B cell (primary cell): ENCODE results near the gene MYO1H. TPM values are rescaled to one million over a fixed set of nuclear protein-coding genes. Genes with fewer than 3 reads are reported as not detected.

ENCODE experiments used
- ATAC-seq: fragments of 200-7000 bp; cut with Tn5 transposase; one replicate; pipeline ENCODE4 v1.10.0; 2021; ENCODE audit warnings: low read depth, mild to moderate bottlenecking, moderate number of reproducible peaks, moderate library complexity
- CTCF ChIA-PET: fragments of 350-600 bp; sonication (Branson Sonifier 250); formaldehyde crosslinking; loops from one replicate; lab custom pipeline; 2021; ENCODE audit warnings: antibody characterized with exemption, inconsistent platforms; lab: Charles Lee
- POLR2A ChIA-PET: fragments of 350-600 bp; sonication (Branson Sonifier 250); formaldehyde crosslinking; loops from one replicate; lab custom pipeline; 2021; ENCODE audit warnings: antibody characterized with exemption; lab: Charles Lee
- DNase-seq: peaks from one replicate; pipeline ENCODE4 v3.0.0; 2013
- H2AFZ ChIP-seq: 2 replicates; pipeline ENCODE4 v1.6.1; 2012; ENCODE audit warnings: mild to moderate bottlenecking, low read depth, low read length; ENCODE audit not compliant: insufficient read depth, poor library complexity, severe bottlenecking
- H3K27ac ChIP-seq, 2 donors: 1 replicate in 1 of 2; 2 replicates in 1 of 2; pipeline ENCODE4 v1.5.1; 2012 to 2013; ENCODE audit warnings: low read length in 2 of 2, mild to moderate bottlenecking in 2 of 2, moderate library complexity in 1 of 2
- H3K27me3 ChIP-seq, 4 experiments: fragments of 200-600 bp in 1 of 4; sonication (generic) in 1 of 4; replicated peaks in 1 of 4; 1 replicate in 2 of 4; 2 replicates in 2 of 4; pipeline versions ENCODE4 v1.6.1 to v1.7.0; 2013 to 2016; ENCODE audit warnings: low read length in 3 of 4, mild to moderate bottlenecking in 2 of 4, mixed read lengths in 1 of 4, moderate library complexity in 1 of 4; ENCODE audit not compliant: insufficient read depth in 4 of 4, control insufficient read depth in 3 of 4; ENCODE audit errors: control extremely low read depth in 1 of 4
- H3K36me3 ChIP-seq, 2 experiments: replicated peaks in 1 of 2; 1 replicate in 1 of 2; 2 replicates in 1 of 2; pipeline versions ENCODE4 v1.6.1 to v1.7.1; 2013; ENCODE audit warnings: low read length in 1 of 2; ENCODE audit not compliant: insufficient read depth in 2 of 2, control insufficient read depth in 1 of 2; ENCODE audit errors: control extremely low read depth in 1 of 2, extremely low read depth in 1 of 2
- H3K4me1 ChIP-seq, 2 donors: fragments of 200-600 bp in 1 of 2; sonication (generic) in 1 of 2; 1 replicate in 1 of 2; 2 replicates in 1 of 2; pipeline versions ENCODE4 v1.5.1 to v1.6.1; 2013 to 2017; ENCODE audit warnings: low read length in 2 of 2; ENCODE audit not compliant: control insufficient read depth in 2 of 2, insufficient read depth in 2 of 2
- H3K4me2 ChIP-seq: replicated peaks from 2 replicates; pipeline ENCODE3; 2012; ENCODE audit warnings: mild to moderate bottlenecking, low read depth, low read length; ENCODE audit not compliant: poor library complexity, severe bottlenecking
- H3K4me3 ChIP-seq, 5 experiments: fragments of 200-600 bp in 1 of 5; sonication (generic) in 1 of 5; 1 replicate in 3 of 5; 2 replicates in 2 of 5; pipeline versions ENCODE4 v1.5.1 to v1.7.0; 2011 to 2016; ENCODE audit warnings: low read length in 4 of 5, mild to moderate bottlenecking in 4 of 5, low read depth in 2 of 5, control low read depth in 1 of 5, moderate library complexity in 1 of 5; ENCODE audit not compliant: insufficient read depth in 1 of 5; ENCODE audit errors: control extremely low read depth in 1 of 5, extremely low read depth in 1 of 5
- H3K79me2 ChIP-seq: fragments of 200-600 bp; sonication (generic); one replicate; pipeline ENCODE4 v1.6.0; 2016; ENCODE audit warnings: low read length; ENCODE audit not compliant: control insufficient read depth, insufficient read depth
- H3K9ac ChIP-seq: fragments of 200-600 bp; sonication (generic); 2 replicates; pipeline ENCODE4 v1.6.1; 2017; ENCODE audit warnings: mild to moderate bottlenecking, low read length, moderate library complexity
- H3K9me3 ChIP-seq, 3 donors: one replicate each; pipeline versions ENCODE4 v1.6.1 to v1.7.1; 2013; ENCODE audit warnings: low read length in 2 of 3; ENCODE audit not compliant: control insufficient read depth in 2 of 3, insufficient read depth in 1 of 3; ENCODE audit errors: control extremely low read depth in 1 of 3
- H4K20me1 ChIP-seq: 2 replicates; pipeline ENCODE4 v1.6.0; 2012; ENCODE audit warnings: mild to moderate bottlenecking, low read length; ENCODE audit not compliant: insufficient read depth, control insufficient read depth, poor library complexity, severe bottlenecking
- H3K27ac Mint-ChIP-seq: one replicate; pipeline ENCODE4 v1.8.0; 2021; ENCODE audit warnings: mixed read lengths
- H3K27me3 Mint-ChIP-seq: one replicate; pipeline ENCODE4 v1.8.0; 2021; ENCODE audit warnings: mixed read lengths
- H3K4me1 Mint-ChIP-seq: one replicate; pipeline ENCODE4 v1.8.0; 2021; ENCODE audit warnings: mixed read lengths
- H3K4me3 Mint-ChIP-seq: one replicate; pipeline ENCODE4 v1.8.0; 2021; ENCODE audit warnings: mixed read lengths
- H3K9me3 Mint-ChIP-seq: one replicate; pipeline ENCODE4 v1.8.0; 2022; ENCODE audit warnings: mixed read lengths; ENCODE audit not compliant: insufficient read depth
- EZH2 ChIP-seq: IDR thresholded peaks from 2 replicates; pipeline ENCODE4 v1.6.1; 2012; ENCODE audit warnings: borderline replicate concordance, low read depth, mild to moderate bottlenecking, moderate library complexity, low read length; ENCODE audit not compliant: insufficient read depth, poor library complexity, severe bottlenecking
- WGBS: methylation state at CpG from one replicate; pipeline ENCODE4 v1.1.5; 2013; ENCODE audit warnings: missing lambda C conversion rate; ENCODE audit not compliant: insufficient coverage; 5-methylcytosine and 5-hydroxymethylcytosine counted together
- intact Hi-C: fragments of 100-400 bp; cut with micrococcal nuclease; formaldehyde crosslinking; loops from one replicate; pipeline ENCODE4 v1.10.0; 2022
- polyA plus RNA-seq: library from polyadenylated mRNA; depleted of rRNA; stranded (reverse); fragments of >200 nt; gene quantifications from 2 replicates; pipeline ENCODE4 v1.2.3, GENCODE V29; 2012
- total RNA-seq, 2 donors: library from RNA; stranded (reverse); fragments of 120-200 nt in 1 of 2; gene quantifications; 1 replicate in 1 of 2; 2 replicates in 1 of 2; pipeline versions ENCODE4 v1.2.3 to v1.2.4, GENCODE V29; 2013 to 2022
- TF ChIP-seq, protein P1 (sequence below): fragments of 200-600 bp; IDR thresholded peaks from one replicate; pipeline ENCODE4 v1.8.0; 2022; ENCODE audit warnings: antibody characterized with exemption, mild to moderate bottlenecking

MYO1H gene
- total and polyA plus RNA-seq, 2 donors (not counting 1 experiment from before 2014, with no cell fraction given), result not detected

DNA sequence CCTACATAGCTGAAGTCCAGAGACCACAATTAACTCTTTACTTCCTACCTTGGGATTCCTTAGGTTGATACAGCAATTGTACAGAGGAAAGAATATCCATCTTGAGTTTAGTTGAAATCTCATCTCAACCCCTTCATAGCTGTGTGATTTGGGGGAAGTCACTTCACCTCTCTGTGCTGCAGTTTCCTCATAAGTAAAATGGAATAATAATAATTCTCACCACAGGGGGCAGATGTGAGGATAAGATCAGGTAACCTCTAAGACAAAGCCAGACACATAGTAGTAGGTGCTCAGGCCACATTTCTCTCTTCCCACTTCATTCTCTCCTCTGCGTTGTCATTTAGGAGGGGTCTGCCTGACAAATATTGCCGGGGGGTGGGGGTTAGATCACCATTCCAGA lies 45.3 kb upstream of the MYO1H start:
- ATAC-seq (no peak), DNase-seq (no peak)
- ChIA-PET CTCF (no interaction called here), POLR2A (no interaction called here)
- Histone ChIP-seq H3K79me2 (no peaks in the 10 kb centered on the region), H3K36me3 (no peaks in the 10 kb centered on the region), H2AFZ (no peak overlapping the region), H3K27ac (no peak overlapping the region), H3K4me1 (no peaks in the 10 kb centered on the region), H3K4me3 (no peak overlapping the region), H3K4me2 (no peak overlapping the region), H3K27me3 (peaks cover 0 to 35% (median 11%) of the 10 kb centered on the region in 4 experiments), H3K9ac (no peak overlapping the region), H3K9me3 (no peaks in the 10 kb centered on the region), H4K20me1 (no peaks in the 10 kb centered on the region)
- Mint-ChIP-seq H3K4me3 (no peak overlapping the region), H3K9me3 (no peaks in the 10 kb centered on the region), H3K4me1 (no peaks in the 10 kb centered on the region), H3K27ac (no peak overlapping the region), H3K27me3 (peaks cover 36% of the 10 kb centered on the region)
- intact Hi-C loops, result no loop called here
- WGBS, result no CpG with 5 or more reads among the region's 2 CpGs
- TF ChIP-seq, protein P1, sequence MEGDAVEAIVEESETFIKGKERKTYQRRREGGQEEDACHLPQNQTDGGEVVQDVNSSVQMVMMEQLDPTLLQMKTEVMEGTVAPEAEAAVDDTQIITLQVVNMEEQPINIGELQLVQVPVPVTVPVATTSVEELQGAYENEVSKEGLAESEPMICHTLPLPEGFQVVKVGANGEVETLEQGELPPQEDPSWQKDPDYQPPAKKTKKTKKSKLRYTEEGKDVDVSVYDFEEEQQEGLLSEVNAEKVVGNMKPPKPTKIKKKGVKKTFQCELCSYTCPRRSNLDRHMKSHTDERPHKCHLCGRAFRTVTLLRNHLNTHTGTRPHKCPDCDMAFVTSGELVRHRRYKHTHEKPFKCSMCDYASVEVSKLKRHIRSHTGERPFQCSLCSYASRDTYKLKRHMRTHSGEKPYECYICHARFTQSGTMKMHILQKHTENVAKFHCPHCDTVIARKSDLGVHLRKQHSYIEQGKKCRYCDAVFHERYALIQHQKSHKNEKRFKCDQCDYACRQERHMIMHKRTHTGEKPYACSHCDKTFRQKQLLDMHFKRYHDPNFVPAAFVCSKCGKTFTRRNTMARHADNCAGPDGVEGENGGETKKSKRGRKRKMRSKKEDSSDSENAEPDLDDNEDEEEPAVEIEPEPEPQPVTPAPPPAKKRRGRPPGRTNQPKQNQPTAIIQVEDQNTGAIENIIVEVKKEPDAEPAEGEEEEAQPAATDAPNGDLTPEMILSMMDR, result no peak
- no peak for TF ChIP-seq EZH2

DNA sequence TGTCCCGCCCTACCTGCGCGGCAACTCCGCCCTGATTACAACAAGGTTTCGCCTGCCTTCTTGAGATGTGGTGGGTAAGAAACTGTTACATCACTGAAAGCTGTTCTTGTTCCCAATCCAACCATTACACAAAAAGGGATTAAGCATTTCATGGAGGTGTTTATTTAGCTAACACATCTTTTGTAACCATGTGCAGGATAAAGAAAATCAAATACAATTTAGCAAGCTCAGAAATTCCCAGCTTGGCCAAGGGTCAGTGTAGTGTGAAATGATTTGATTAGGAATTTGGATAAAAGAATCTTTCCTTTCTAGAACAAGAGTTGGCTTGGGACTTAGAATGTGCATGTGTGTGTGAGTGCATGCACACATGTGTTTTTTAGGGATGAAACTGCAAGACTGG lies 44.9 kb upstream of the MYO1H start:
- Mint-ChIP-seq H3K4me1 (peaks cover under 1% of the 10 kb centered on the region), H3K9me3 (no peaks in the 10 kb centered on the region), H3K27me3 (peaks cover 40% of the 10 kb centered on the region), H3K27ac (no peak overlapping the region), H3K4me3 (no peak overlapping the region)
- H3K79me2 ChIP-seq, result no peaks in the 10 kb centered on the region
- H3K9ac ChIP-seq, result no peak overlapping the region
- no CpG with 5 or more reads among the region's 5 CpGs for WGBS
- ATAC-seq, result no peak
- TF ChIP-seq, protein P1, result no peak
- no peak for TF ChIP-seq EZH2
- no peak overlapping the region for H3K27ac ChIP-seq
- no peak overlapping the region for H2AFZ ChIP-seq
- no peak for DNase-seq
- no peak overlapping the region for H3K4me3 ChIP-seq
- H3K4me1 ChIP-seq, result no peaks in the 10 kb centered on the region
- no peaks in the 10 kb centered on the region for H4K20me1 ChIP-seq
- H3K27me3 ChIP-seq, result peaks cover 0 to 39% (median 12%) of the 10 kb centered on the region in 4 experiments
- POLR2A ChIA-PET, result no interaction called here
- H3K9me3 ChIP-seq, result no peaks in the 10 kb centered on the region
- no peak overlapping the region for H3K4me2 ChIP-seq
- CTCF ChIA-PET, result no interaction called here
- intact Hi-C loops, result no loop called here
- H3K36me3 ChIP-seq, result no peaks in the 10 kb centered on the region
